K562 (cell line): ENCODE measurements around the gene ADAP1.
"Not testable (repeated sequence)": the region's sequence is repeated elsewhere in the genome, so short reads cannot be mapped to it uniquely, and the experiment has no call there.

Source experiments
- CTCF ChIP-seq, 3 experiments: IDR thresholded peaks in 2 of 3; conservative IDR thresholded peaks in 1 of 3; 2 replicates each; pipeline ENCODE4 v1.5.1; 2011 to 2012; ENCODE audit warnings: low read length in 3 of 3, mild to moderate bottlenecking in 3 of 3, control low read depth in 2 of 3, improper control_type of control experiment in 1 of 3, inconsistent platforms in 1 of 3, low read depth in 1 of 3, mixed read lengths in 1 of 3, moderate library complexity in 1 of 3; ENCODE audit not compliant: insufficient read depth in 2 of 3
- EP300 ChIP-seq: IDR thresholded peaks from 2 replicates; pipeline ENCODE4 v1.6.1; 2012; ENCODE audit warnings: low read length, improper control_type of control experiment
- FOS ChIP-seq: IDR thresholded peaks from 3 replicates; pipeline ENCODE4 v1.6.1; 2011; ENCODE audit not compliant: insufficient read length; ENCODE audit errors: extremely low read depth
- GABPB1 ChIP-seq: sonication (generic); formaldehyde crosslinking; IDR thresholded peaks from 2 replicates; pipeline ENCODE4 v1.8.0; 2022; ENCODE audit warnings: mild to moderate bottlenecking, missing genetic modification reagents
- GMEB1 ChIP-seq: fragments of 250-450 bp; sonication (Bioruptor Pico); IDR thresholded peaks from 2 replicates; pipeline ENCODE4 v1.4.0; 2020; ENCODE audit warnings: mild to moderate bottlenecking
- HDAC6 ChIP-seq: IDR thresholded peaks from 2 replicates; pipeline ENCODE4 v1.6.1; 2012; ENCODE audit warnings: low read depth, mild to moderate bottlenecking, control low read depth, inconsistent platforms, low read length, moderate library complexity
- NRF1 ChIP-seq, 2 experiments: fragments of 450-650 bp; IDR thresholded peaks in 1 of 2; conservative IDR thresholded peaks in 1 of 2; 2 replicates each; pipeline ENCODE4 v1.6.1; 2014; ENCODE audit warnings: mild to moderate bottlenecking in 2 of 2
- POLR3A ChIP-seq: IDR thresholded peaks from 2 replicates; pipeline ENCODE4 v1.6.1; 2011; ENCODE audit warnings: borderline replicate concordance, mild to moderate bottlenecking, moderate library complexity; ENCODE audit not compliant: insufficient read length, insufficient read depth; ENCODE audit errors: extremely low read depth
- THRA ChIP-seq: fragments of 450-650 bp; IDR thresholded peaks from 2 replicates; pipeline ENCODE4 v1.6.1; 2017; ENCODE audit warnings: mild to moderate bottlenecking, moderate library complexity

GRCh38 chr7:1002445-1002844 is 48.0 kb upstream of the ADAP1 start:
- not testable (repeated sequence) for TF ChIP-seq EP300; CTCF (IDR thresholded peaks at IDR 0.05 in 2 of 3, conservative IDR thresholded peaks at IDR 0.05 in 1 of 3; ENCODE audit: insufficient read depth in 2 of 3, low read depth in 1 of 3, low read length in 3 of 3); THRA; FOS; GABPB1 (CRISPR knock-in tag); HDAC6; GMEB1 (CRISPR knock-in tag); NRF1 (conservative IDR thresholded peaks at IDR 0.05 in 1 of 2, IDR thresholded peaks at IDR 0.05 in 1 of 2); POLR3A
